GM21423 (cell line): Measurements from ENCODE around the gene ZBTB21.

Source experiments
- ATAC-seq: cut with Tn5 transposase; IDR thresholded peaks from one replicate; pipeline ENCODE4 v1.9.1; 2021; ENCODE audit warnings: mild to moderate bottlenecking, moderate library complexity; ENCODE audit not compliant: unreplicated experiment

Gene ZBTB21

GRCh38 chr21:42009831-42010506, at the start of gene ZBTB21:
ZBTB21 (minus strand) TSS chr21:42010360; CDS start chr21:41994095, 16,265 bp downstream.
- ATAC-seq = peak; percentile 62

GRCh38 chr21:42059721-42060120, 49.6 kb upstream of the ZBTB21 start:
- no peak for ATAC-seq

GRCh38 chr21:42059141-42059540, 49.0 kb upstream of the ZBTB21 start:
- no peak for ATAC-seq

- ATAC-seq = no peak
Measured at GRCh38 chr21:42058631-42059111, 48.5 kb upstream of the ZBTB21 start.

GRCh38 chr21:42057851-42058437, 47.8 kb upstream of the ZBTB21 start:
- no peak for ATAC-seq

- ATAC-seq = no peak
Measured at GRCh38 chr21:42056996-42057689, 47.0 kb upstream of the ZBTB21 start.

GRCh38 chr21:42056468-42056867, 46.3 kb upstream of the ZBTB21 start:
- ATAC-seq = no peak

- no peak for ATAC-seq
Measured at GRCh38 chr21:42055425-42055824, 45.3 kb upstream of the ZBTB21 start.

GRCh38 chr21:42051788-42052187, 41.6 kb upstream of the ZBTB21 start:
- ATAC-seq = no peak

GRCh38 chr21:42049578-42050430, 39.6 kb upstream of the ZBTB21 start:
- no peak for ATAC-seq

GRCh38 chr21:42048870-42049577, 38.9 kb upstream of the ZBTB21 start:
- no peak for ATAC-seq

GRCh38 chr21:42047821-42048613, 37.9 kb upstream of the ZBTB21 start:
- no peak for ATAC-seq

- no peak for ATAC-seq
Measured at GRCh38 chr21:42044871-42045495, 34.8 kb upstream of the ZBTB21 start.

- ATAC-seq = no peak
Measured at GRCh38 chr21:42043961-42044360, 33.8 kb upstream of the ZBTB21 start.

GRCh38 chr21:42043201-42043895, 33.2 kb upstream of the ZBTB21 start:
- ATAC-seq = no peak

- no peak for ATAC-seq
Measured at GRCh38 chr21:42042651-42043050, 32.5 kb upstream of the ZBTB21 start.

GRCh38 chr21:42041711-42042110, 31.6 kb upstream of the ZBTB21 start:
- no peak for ATAC-seq

GRCh38 chr21:42041246-42041645, 31.1 kb upstream of the ZBTB21 start:
- no peak for ATAC-seq
